ENCODE results near the gene BAZ2B. TPM values are rescaled to one million over a fixed set of nuclear protein-coding genes. Genes with fewer than 3 reads are reported as not detected.

BAZ2B gene
- total RNA-seq, 1 experiment from 2014 or later = 33.0 TPM

- TF ChIP-seq TP53 (CRISPR knock-in tag; IDR thresholded peaks at IDR 0.05) = no peak
- TF ChIP-seq, protein P1, sequence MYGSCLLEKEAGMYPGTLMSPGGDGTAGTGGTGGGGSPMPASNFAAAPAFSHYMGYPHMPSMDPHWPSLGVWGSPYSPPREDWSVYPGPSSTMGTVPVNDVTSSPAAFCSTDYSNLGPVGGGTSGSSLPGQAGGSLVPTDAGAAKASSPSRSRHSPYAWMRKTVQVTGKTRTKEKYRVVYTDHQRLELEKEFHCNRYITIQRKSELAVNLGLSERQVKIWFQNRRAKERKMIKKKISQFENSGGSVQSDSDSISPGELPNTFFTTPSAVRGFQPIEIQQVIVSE (CRISPR knock-in tag; IDR thresholded peaks at IDR 0.05; ENCODE audit: borderline replicate concordance) = no peak
- TF ChIP-seq, protein P2, sequence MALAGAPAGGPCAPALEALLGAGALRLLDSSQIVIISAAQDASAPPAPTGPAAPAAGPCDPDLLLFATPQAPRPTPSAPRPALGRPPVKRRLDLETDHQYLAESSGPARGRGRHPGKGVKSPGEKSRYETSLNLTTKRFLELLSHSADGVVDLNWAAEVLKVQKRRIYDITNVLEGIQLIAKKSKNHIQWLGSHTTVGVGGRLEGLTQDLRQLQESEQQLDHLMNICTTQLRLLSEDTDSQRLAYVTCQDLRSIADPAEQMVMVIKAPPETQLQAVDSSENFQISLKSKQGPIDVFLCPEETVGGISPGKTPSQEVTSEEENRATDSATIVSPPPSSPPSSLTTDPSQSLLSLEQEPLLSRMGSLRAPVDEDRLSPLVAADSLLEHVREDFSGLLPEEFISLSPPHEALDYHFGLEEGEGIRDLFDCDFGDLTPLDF (CRISPR knock-in tag; IDR thresholded peaks at IDR 0.05) = no peak
- TF ChIP-seq SP1 (CRISPR knock-in tag; conservative IDR thresholded peaks at IDR 0.05) = no peak
- no peak for TF ChIP-seq ZNF671 (CRISPR knock-in tag; IDR thresholded peaks at IDR 0.05)
- TF ChIP-seq, protein P3, sequence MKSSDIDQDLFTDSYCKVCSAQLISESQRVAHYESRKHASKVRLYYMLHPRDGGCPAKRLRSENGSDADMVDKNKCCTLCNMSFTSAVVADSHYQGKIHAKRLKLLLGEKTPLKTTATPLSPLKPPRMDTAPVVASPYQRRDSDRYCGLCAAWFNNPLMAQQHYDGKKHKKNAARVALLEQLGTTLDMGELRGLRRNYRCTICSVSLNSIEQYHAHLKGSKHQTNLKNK (CRISPR knock-in tag; IDR thresholded peaks at IDR 0.05) = no peak
- no peak for TF ChIP-seq MXD4 (CRISPR knock-in tag; IDR thresholded peaks at IDR 0.05; ENCODE audit: borderline replicate concordance)
- no peak for TF ChIP-seq ATF2 (CRISPR knock-in tag; IDR thresholded peaks at IDR 0.05; ENCODE audit: borderline replicate concordance, low read depth)
- TF ChIP-seq KAT7 (CRISPR knock-in tag; IDR thresholded peaks at IDR 0.05; ENCODE audit: borderline replicate concordance) = no peak
Measured at GRCh38 chr2:159526433-159526832, 89.9 kb downstream of the BAZ2B start (continued).

DNA sequence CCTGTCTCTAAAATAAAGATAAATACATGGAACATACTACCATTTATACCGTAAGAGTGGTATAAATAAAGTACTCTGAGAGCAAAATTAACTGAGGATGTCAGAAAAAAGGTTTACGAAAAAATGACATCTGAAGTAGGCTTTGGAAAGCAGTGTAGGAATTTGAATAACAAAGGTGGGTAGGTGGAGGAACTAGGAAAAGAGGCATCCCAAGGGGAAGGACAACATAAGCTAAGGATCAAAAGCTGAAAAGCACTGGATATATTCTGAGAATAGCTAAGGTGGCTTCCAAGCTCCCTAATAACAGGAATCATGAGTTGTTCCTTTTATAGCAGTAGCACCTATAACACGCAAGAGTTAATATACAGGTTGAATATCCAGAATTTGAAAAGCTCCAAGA lies 91.3 kb downstream of the BAZ2B start:
- POLR2A ChIA-PET = no interaction called here
- Mint-ChIP-seq H3K4me1 (peaks cover 26% of the 10 kb centered on the region), H3K4me3 (no peak overlapping the region), H3K9me3 (no peaks in the 10 kb centered on the region), H3K27ac (no peak overlapping the region), H3K27me3 (ENCODE audit: low read depth) (no peaks in the 10 kb centered on the region), H3K36me3 (no peaks in the 10 kb centered on the region)
- DNase-seq (ENCODE audit: low spot score) (no peak), ATAC-seq (peak; percentile 53; the same call in 1 of the 2 replicates)
- CTCF ChIA-PET = no interaction called here
- no peak for TF ChIP-seq CBFB (CRISPR knock-in tag; IDR thresholded peaks at IDR 0.05; ENCODE audit: low read depth)
- TF ChIP-seq, protein P4, sequence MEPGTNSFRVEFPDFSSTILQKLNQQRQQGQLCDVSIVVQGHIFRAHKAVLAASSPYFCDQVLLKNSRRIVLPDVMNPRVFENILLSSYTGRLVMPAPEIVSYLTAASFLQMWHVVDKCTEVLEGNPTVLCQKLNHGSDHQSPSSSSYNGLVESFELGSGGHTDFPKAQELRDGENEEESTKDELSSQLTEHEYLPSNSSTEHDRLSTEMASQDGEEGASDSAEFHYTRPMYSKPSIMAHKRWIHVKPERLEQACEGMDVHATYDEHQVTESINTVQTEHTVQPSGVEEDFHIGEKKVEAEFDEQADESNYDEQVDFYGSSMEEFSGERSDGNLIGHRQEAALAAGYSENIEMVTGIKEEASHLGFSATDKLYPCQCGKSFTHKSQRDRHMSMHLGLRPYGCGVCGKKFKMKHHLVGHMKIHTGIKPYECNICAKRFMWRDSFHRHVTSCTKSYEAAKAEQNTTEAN (CRISPR knock-in tag; IDR thresholded peaks at IDR 0.05) = no peak
- no peak for TF ChIP-seq ZNF423 (CRISPR knock-in tag; IDR thresholded peaks at IDR 0.05)
- TF ChIP-seq CREM (CRISPR knock-in tag; IDR thresholded peaks at IDR 0.05) = no peak
- no peak for TF ChIP-seq PRDM15 (CRISPR knock-in tag; IDR thresholded peaks at IDR 0.05)
- no peak for TF ChIP-seq ZNF671 (CRISPR knock-in tag; IDR thresholded peaks at IDR 0.05)
- TF ChIP-seq MXD4 (CRISPR knock-in tag; IDR thresholded peaks at IDR 0.05; ENCODE audit: borderline replicate concordance) = no peak

- CTCF ChIA-PET = no interaction called here
- no peaks in the 10 kb centered on the region for H3K27me3 Mint-ChIP-seq (ENCODE audit: low read depth)
- H3K9me3 Mint-ChIP-seq = no peaks in the 10 kb centered on the region
- TF ChIP-seq SMAD4 (CRISPR knock-in tag; IDR thresholded peaks at IDR 0.05) = no peak
- TF ChIP-seq ETV6 (CRISPR knock-in tag; IDR thresholded peaks at IDR 0.05) = no peak
- no peaks in the 10 kb centered on the region for H3K36me3 Mint-ChIP-seq
- H3K4me1 Mint-ChIP-seq = peaks cover 37% of the 10 kb centered on the region
- ATAC-seq (no peak), DNase-seq (ENCODE audit: low spot score) (no peak)
- no peak overlapping the region for H3K4me3 Mint-ChIP-seq
- POLR2A ChIA-PET = no interaction called here
- no peak overlapping the region for H3K27ac Mint-ChIP-seq
Measured at GRCh38 chr2:159521272-159521671, 95.1 kb downstream of the BAZ2B start.

Data from WTC11 (cell line).